HG03460 (cell line): ENCODE results near the gene FOXK2.

ENCODE experiments used
- ATAC-seq: cut with Tn5 transposase; IDR thresholded peaks from one replicate; pipeline ENCODE4 v1.9.1; 2021; ENCODE audit not compliant: unreplicated experiment

The FOXK2 gene

DNA sequence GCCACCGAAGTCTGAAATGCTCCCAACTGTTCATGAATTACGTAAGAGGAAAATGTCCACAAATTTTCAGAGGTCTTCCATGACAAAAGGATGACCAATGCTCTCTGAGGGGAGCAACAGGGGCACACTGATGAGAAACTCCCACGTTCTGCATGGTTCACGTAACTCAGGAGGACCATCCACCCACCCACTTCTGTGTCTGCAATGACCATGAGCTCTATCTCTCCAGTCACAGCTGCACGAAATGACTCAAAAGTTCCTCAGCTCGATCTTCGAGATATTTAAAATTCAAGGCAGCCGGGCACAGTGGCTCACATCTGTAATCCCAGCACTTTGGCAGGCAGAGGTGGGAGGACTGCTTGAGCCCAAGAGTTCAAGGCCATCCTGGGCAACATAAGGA lies 112.9 kb downstream of the FOXK2 start:
- ATAC-seq: no peak

GRCh38 chr17:82633343-82633742 lies 113.8 kb downstream of the FOXK2 start:
- no peak for ATAC-seq

DNA sequence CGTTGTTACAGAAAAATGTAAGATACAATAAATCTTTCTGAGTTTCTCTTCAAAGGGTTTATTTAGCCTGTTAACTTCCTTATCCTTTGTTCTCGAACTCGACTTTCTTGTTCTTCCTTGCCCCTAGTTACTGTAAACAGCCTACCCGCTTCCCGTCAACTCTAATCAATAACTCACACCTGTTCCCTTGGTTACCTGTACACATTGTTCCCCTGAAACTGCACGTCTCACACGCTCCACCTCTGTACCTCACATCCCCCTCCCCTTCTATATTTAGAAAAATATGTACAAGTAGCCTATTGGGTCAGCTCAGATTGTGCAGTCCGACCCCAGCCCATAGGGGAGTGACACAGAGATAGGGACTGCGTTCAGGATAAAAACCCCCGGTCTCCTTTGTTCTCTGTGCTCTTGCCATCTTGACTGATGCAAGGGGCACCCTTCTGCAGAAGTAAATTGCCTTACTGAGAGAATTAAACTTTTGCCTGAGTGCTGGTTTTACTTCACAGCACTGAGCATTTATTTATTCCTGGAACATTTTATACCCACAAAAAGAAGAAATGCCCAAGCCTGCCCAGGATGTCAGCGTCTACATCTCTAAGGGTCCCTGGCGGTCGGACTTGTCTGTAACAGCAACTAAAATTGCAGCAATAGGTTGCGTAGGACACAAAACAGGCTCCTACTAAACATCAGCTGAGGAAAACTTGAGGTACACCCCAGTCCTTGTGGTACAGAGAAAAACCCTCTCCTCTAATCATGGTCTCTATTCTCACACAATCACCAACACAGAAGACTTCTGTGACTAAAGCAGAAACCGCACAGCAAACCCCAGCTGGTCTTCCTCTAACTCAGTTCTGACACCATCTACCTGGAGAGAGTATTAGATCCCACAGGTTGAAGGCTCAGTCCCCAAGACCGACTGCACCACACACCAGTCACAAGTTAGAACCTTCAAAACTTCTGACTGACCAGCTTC lies 117.4 kb downstream of the FOXK2 start:
- ATAC-seq: no peak

DNA sequence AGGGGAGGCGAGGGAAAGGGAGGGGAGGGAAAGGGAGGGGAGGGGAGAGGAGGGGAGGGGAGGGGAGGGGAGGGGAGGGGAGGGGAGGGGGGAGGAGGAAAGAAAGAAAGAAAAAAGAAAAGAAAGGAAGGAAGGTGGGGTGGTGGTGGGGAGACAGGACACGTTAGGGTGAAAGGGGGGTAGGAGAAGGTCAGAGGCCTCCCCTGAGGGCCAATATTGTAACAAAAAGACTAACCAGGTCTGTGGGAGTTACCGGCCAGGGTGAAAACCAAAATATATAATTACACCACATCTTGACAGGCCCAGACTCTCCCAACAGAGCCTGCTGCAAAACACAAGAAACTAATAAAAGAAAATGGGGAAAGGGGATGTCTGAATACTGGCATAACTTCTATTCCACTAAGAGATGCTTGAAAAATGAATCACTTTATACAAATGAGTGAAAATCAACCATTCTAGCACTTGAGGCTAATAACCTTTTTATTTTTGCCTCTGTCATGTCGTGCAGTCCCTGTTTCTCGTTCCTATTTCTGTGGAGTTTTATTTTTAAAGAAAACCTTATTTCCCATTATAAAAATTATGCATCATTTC lies 118.7 kb downstream of the FOXK2 start:
- no peak for ATAC-seq

- ATAC-seq: no peak
Observed at GRCh38 chr17:82639628-82640027, 120.1 kb downstream of the FOXK2 start.

- no peak for ATAC-seq
Observed at GRCh38 chr17:82640036-82640435, 120.5 kb downstream of the FOXK2 start.

GRCh38 chr17:82642022-82642421 lies 122.5 kb downstream of the FOXK2 start:
- ATAC-seq: no peak

DNA sequence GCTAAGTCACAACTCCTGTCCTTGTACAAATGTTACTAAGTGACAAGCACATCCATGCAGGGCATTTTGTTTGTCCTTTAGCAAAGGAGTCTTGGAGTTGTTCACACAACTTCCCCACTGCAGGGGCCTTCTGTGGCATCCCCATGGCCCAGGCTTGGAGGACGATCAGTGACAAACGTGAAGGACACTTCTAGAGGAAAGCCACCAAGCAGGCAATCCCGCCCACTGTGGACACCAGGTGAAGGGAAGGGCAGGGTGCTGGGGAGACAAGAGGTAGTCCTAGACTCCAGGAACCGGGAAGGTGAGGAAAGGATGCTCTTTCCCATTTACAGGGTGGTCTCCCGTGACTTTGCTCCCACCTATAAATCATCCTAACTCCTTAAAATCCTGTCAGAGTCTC lies 124.6 kb downstream of the FOXK2 start:
- no peak for ATAC-seq

DNA sequence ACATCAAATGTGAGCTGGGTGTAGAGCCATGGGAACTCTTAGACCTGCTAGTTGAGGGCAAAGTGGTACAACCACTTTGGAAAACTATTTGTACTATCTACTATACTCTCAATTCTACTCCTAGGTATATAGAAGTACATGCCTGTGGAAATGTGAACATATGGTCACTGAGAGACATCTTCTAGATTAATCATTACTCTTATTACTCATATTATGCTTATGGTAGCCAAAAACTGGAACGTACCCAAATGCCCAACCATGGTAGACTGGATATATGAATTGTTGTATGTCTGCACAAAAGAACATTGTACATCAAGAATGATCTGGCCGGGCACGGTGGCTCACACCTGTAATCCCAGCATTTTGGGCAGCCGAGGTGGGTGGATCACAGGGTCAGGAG lies 126.0 kb downstream of the FOXK2 start:
- ATAC-seq: no peak

DNA sequence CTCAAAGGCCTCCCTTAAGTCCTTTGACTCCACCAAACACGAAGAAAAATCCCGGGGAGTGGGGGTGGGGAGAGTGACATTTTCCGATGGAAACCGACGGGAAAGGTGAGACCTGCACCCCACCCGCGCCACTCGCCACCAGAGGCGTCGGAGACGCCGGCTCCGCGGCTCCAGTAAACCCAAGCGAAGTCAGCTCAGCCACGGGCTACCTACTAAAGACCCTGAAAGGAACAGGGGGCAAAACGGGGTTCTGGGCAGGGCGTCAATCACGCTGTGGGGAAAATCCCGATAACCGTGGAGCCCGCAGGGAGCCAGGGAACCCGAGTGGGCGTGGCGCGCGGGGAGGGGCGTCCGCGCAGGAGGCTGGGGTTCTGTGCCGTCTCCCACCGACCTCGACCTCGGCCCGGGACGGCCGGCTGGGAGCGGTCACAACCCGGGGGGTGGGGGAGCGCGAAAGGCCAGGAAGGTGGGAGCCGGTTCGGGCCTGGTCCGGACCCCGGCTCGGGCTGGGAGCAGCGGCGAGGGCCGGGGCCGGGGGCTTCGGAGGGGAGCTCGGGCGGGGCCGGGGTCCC lies 128.1 kb downstream of the FOXK2 start:
- ATAC-seq: peak; percentile 34

DNA sequence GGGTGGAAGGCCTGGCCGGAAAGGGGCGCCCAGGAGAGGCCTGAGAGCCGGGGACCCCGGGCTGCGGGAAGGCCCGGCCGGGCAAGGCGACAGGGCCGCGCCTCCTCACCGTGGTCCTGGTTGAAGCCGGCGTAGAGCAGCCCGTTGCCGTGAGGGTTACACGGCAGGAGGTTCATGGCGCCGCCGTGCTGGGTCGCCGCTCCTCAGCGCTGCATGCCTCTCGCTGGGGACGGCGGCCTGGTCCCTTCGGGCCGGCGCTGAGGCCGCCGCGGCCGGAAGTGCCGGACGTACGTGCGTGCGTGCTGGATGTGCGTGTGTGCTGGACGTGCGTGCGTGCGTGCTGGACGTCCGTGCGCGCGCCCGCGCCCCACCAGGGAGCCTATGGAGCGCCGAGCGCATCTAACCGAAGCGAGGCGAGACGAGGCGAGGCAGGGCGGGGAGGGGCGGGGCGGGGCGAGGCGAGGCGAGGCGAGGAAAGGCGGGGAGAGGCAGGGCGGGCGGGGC lies 128.7 kb downstream of the FOXK2 start, which contains the start of gene WDR45B:
Gene WDR45B, minus strand, starts transcription at position 280 of the 504 bp plus-strand sequence. Its CDS starts 104 bp downstream, at position 176.
- peak; percentile 79 for ATAC-seq

- ATAC-seq: no peak
Observed at GRCh38 chr17:82648742-82649331, 129.3 kb downstream of the FOXK2 start.

- ATAC-seq: no peak
Observed at GRCh38 chr17:82649501-82650261, 130.1 kb downstream of the FOXK2 start.

DNA sequence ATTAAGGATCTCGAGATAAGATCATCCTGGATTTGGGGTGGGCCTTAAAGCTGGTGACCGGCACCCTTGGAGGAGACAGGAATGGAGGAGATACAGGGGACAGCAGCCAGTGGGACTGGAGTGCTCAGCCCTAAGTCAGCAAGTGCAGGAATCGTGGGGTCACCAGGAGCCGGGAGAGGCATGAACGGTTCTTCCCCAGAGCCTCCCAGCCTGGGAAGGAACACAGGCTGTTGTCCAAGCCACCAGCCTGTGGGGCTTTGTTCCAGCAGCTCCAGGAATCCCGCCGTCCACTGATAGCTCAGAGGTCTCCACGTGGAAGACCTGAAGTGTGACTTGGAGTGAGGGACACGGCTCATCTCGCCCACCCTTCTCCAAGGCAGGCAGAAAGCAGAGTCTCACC lies 131.2 kb downstream of the FOXK2 start:
- ATAC-seq: no peak

- no peak for ATAC-seq
Observed at GRCh38 chr17:82653651-82654528, 134.4 kb downstream of the FOXK2 start.
